Measurements from ENCODE around the gene CAPSL. TPM values are rescaled to one million over a fixed set of nuclear protein-coding genes. Genes with fewer than 3 reads are reported as not detected.

Gene CAPSL
- total and polyA plus RNA-seq, 2 of the 8 experiments (the other 6 are each of a cell fraction or from before 2014, with no cell fraction given): not detected

DNA sequence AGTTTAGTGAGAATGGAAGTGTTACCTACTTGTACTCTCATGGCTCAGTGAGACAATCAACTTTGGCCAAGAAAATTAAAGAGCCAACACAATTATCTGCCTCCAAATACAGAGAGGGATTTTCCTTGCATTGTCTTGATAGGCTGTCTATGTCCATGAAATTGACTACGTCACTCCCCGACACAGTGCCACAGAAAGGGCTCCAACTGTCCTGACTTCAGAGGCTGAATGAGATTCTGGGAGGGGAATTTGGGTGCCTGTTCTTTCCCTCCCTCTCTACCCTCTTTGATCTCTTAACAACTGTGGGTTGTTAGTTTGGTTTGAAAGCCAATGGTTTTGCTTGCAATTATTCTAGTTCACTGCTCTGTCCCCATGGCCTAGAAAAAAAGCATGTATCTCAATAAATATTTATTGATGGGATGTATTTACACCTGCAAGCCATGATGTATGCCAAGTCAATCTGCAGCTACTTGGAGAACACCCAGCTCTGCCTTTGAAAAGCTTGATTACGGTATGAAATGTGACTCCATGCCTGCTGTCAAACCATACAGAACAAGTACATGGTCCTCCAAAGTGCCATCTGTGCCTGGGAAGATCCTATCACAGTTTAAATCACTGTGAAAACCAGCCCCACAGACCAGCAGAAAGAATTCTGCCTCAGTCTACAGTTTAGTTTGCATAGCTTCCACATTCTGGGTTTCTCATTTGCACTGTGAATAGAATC, 37.3 kb downstream of the CAPSL start (continued):
- TF ChIP-seq SAP30 (IDR thresholded peaks at IDR 0.05; ENCODE audit: insufficient read depth, insufficient replicate concordance, low read length) (no peak), CHD1 (IDR thresholded peaks at IDR 0.05; ENCODE audit: low read depth, low read length) (no peak), SP4 (IDR thresholded peaks at IDR 0.05; ENCODE audit: low read length) (no peak), JUND (IDR thresholded peaks at IDR 0.05; ENCODE audit: low read length) (no peak), EGR1 (IDR thresholded peaks at IDR 0.05; ENCODE audit: borderline replicate concordance, low read depth, low read length) (no peak), RNF2 (IDR thresholded peaks at IDR 0.05; ENCODE audit: borderline replicate concordance, low read depth, low read length, missing control alignments, poor library complexity, severe bottlenecking) (no peak), TEAD4 (IDR thresholded peaks at IDR 0.05; ENCODE audit: low read depth, low read length) (no peak), CBX8 (IDR thresholded peaks at IDR 0.05; ENCODE audit: borderline replicate concordance, low read depth, low read length) (no peak)
- TF ChIP-seq, protein P1, sequence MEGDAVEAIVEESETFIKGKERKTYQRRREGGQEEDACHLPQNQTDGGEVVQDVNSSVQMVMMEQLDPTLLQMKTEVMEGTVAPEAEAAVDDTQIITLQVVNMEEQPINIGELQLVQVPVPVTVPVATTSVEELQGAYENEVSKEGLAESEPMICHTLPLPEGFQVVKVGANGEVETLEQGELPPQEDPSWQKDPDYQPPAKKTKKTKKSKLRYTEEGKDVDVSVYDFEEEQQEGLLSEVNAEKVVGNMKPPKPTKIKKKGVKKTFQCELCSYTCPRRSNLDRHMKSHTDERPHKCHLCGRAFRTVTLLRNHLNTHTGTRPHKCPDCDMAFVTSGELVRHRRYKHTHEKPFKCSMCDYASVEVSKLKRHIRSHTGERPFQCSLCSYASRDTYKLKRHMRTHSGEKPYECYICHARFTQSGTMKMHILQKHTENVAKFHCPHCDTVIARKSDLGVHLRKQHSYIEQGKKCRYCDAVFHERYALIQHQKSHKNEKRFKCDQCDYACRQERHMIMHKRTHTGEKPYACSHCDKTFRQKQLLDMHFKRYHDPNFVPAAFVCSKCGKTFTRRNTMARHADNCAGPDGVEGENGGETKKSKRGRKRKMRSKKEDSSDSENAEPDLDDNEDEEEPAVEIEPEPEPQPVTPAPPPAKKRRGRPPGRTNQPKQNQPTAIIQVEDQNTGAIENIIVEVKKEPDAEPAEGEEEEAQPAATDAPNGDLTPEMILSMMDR (IDR thresholded peaks at IDR 0.05; ENCODE audit: control extremely low read depth in 1 of 3, insufficient read depth in 1 of 3, low read depth in 1 of 3, low read length in 3 of 3): no peak
